Ishikawa (cell line): ENCODE data around the gene GALNT7.

ENCODE experiments used
- CEBPB ChIP-seq: IDR thresholded peaks from 2 replicates; pipeline ENCODE4 v1.6.1; 2012
- CREB1 ChIP-seq: IDR thresholded peaks from 2 replicates; pipeline ENCODE4 v1.6.1; 2012; ENCODE audit warnings: low read depth
- EP300 ChIP-seq: IDR thresholded peaks from 2 replicates; pipeline ENCODE4 v1.6.1; 2012; ENCODE audit warnings: borderline replicate concordance
- MAX ChIP-seq: IDR thresholded peaks from 2 replicates; pipeline ENCODE4 v1.6.1; 2012
- RAD21 ChIP-seq: IDR thresholded peaks from 2 replicates; pipeline ENCODE4 v1.6.1; 2012; ENCODE audit warnings: low read depth
- TAF1 ChIP-seq: IDR thresholded peaks from 2 replicates; pipeline ENCODE4 v1.6.1; 2012; ENCODE audit warnings: low read depth, mild to moderate bottlenecking
- TEAD4 ChIP-seq: IDR thresholded peaks from 2 replicates; pipeline ENCODE4 v1.6.1; 2012
- YY1 ChIP-seq: IDR thresholded peaks from 2 replicates; pipeline ENCODE4 v1.6.1; 2012; ENCODE audit warnings: low read depth
- TF ChIP-seq, protein P1 (sequence below): IDR thresholded peaks from 2 replicates; pipeline ENCODE4 v1.6.1; 2012; ENCODE audit warnings: low read depth, mild to moderate bottlenecking

GRCh38 chr4:173153445-173153844 is 15.2 kb upstream of the GALNT7 start:
- no peak for TF ChIP-seq RAD21
- no peak for TF ChIP-seq CREB1
- no peak for TF ChIP-seq CEBPB
- no peak for TF ChIP-seq MAX
- no peak for TF ChIP-seq TEAD4
- no peak for TF ChIP-seq YY1
- no peak for TF ChIP-seq TAF1
- no peak for TF ChIP-seq EP300
- TF ChIP-seq, protein P1, sequence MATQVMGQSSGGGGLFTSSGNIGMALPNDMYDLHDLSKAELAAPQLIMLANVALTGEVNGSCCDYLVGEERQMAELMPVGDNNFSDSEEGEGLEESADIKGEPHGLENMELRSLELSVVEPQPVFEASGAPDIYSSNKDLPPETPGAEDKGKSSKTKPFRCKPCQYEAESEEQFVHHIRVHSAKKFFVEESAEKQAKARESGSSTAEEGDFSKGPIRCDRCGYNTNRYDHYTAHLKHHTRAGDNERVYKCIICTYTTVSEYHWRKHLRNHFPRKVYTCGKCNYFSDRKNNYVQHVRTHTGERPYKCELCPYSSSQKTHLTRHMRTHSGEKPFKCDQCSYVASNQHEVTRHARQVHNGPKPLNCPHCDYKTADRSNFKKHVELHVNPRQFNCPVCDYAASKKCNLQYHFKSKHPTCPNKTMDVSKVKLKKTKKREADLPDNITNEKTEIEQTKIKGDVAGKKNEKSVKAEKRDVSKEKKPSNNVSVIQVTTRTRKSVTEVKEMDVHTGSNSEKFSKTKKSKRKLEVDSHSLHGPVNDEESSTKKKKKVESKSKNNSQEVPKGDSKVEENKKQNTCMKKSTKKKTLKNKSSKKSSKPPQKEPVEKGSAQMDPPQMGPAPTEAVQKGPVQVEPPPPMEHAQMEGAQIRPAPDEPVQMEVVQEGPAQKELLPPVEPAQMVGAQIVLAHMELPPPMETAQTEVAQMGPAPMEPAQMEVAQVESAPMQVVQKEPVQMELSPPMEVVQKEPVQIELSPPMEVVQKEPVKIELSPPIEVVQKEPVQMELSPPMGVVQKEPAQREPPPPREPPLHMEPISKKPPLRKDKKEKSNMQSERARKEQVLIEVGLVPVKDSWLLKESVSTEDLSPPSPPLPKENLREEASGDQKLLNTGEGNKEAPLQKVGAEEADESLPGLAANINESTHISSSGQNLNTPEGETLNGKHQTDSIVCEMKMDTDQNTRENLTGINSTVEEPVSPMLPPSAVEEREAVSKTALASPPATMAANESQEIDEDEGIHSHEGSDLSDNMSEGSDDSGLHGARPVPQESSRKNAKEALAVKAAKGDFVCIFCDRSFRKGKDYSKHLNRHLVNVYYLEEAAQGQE = no peak
